Suppressor macrophage (primary cell): ENCODE results near the gene CERS4.
"Not testable (repeated sequence)": the region's sequence is repeated elsewhere in the genome, so short reads cannot be mapped to it uniquely, and the experiment has no call there.

Source experiments
- DNase-seq, 4 experiments: peaks; one replicate each; pipeline ENCODE4 v3.0.0-alpha.2; 2020 to 2022

The CERS4 gene

GRCh38 chr19:8269724-8270123, 60.6 kb downstream of the CERS4 start:
- DNase-seq: no peak

- not testable (repeated sequence) for DNase-seq
These were observed 67.3 kb downstream of the CERS4 start for GRCh38 chr19:8276508-8276907.

GRCh38 chr19:8291337-8291736, 82.2 kb downstream of the CERS4 start:
- DNase-seq: not testable (repeated sequence)

GRCh38 chr19:8302357-8302691, 93.2 kb downstream of the CERS4 start:
- peak in 3 of 4 experiments; percentile 40 to 68 (median 47) for DNase-seq

GRCh38 chr19:8302734-8303133, 93.6 kb downstream of the CERS4 start:
- DNase-seq: no peak

- no peak for DNase-seq
These were observed 95.9 kb downstream of the CERS4 start for GRCh38 chr19:8304841-8305621.

- no peak for DNase-seq
These were observed 96.6 kb downstream of the CERS4 start for GRCh38 chr19:8305798-8306197.

GRCh38 chr19:8306235-8307054, 97.3 kb downstream of the CERS4 start:
- no peak for DNase-seq

GRCh38 chr19:8307400-8307964, 98.3 kb downstream of the CERS4 start:
- no peak for DNase-seq

GRCh38 chr19:8307965-8308866, 99.0 kb downstream of the CERS4 start, which contains the start of gene CD320:
CD320 (minus strand) TSS chr19:8308358; CDS start chr19:8308290, 68 bp downstream.
- DNase-seq: peak; percentile 88 to 96 (median 94)

- DNase-seq: no peak
These were observed 99.7 kb downstream of the CERS4 start for GRCh38 chr19:8308891-8309291.

- DNase-seq: no peak
These were observed 101.3 kb downstream of the CERS4 start for GRCh38 chr19:8310342-8311055.

- DNase-seq: no peak
These were observed 102.5 kb downstream of the CERS4 start for GRCh38 chr19:8311461-8312260.
